K562 (cell line): ENCODE measurements around the gene UNC5C. TPM values are rescaled to one million over a fixed set of nuclear protein-coding genes. Genes with fewer than 3 reads are reported as not detected.

Experiments
- ATAC-seq: fragments of 200-7000 bp; cut with Tn5 transposase; 3 replicates; pipeline ENCODE4 v1.9.1; 2020; ENCODE audit warnings: moderate library complexity
- BruUV-seq: library from RNA; stranded (reverse); fragments of 400-500 nt; replicated peaks from 2 replicates; lab custom pipeline; 2021; lab: Mats Ljungman, UMichigan
- CTCF ChIA-PET: fragments of 300-600 bp; formaldehyde crosslinking; extraction: SDS; loops from one replicate; lab custom pipeline; 2021; ENCODE audit warnings: low intra/inter-chr PET ratio; lab: Yijun Ruan, JAX
- POLR2A ChIA-PET: fragments of 300-600, 350-650 bp; sonication (Branson Sonifier 250); formaldehyde crosslinking; extraction: SDS; loops from one replicate; lab custom pipeline; 2021; ENCODE audit warnings: antibody characterized with exemption, inconsistent platforms; lab: Yijun Ruan, JAX
- DNase-seq, 4 experiments: peaks; one replicate each; pipeline versions ENCODE4 v3.0.0 to v3.0.0-alpha.2; 2011 to 2018; ENCODE audit warnings: low spot score in 3 of 4, mixed read lengths in 3 of 4; ENCODE audit errors: extremely low read depth in 1 of 4
- FAIRE-seq: peaks from 2 replicates; lab custom pipeline; 2011; peaks lifted over from hg19 to GRCh38; lab: Jason Lieb, UNC
- H2AFZ ChIP-seq: 2 replicates; pipeline ENCODE4 v1.6.0; 2011; ENCODE audit warnings: low read depth, low read length, control low read depth, inconsistent platforms
- H3K27ac ChIP-seq: fragments of 200-600 bp; 3 replicates; pipeline ENCODE4 v1.8.0; 2011; ENCODE audit warnings: low read depth, mild to moderate bottlenecking, control low read depth, inconsistent platforms, low read length, moderate library complexity, mixed read lengths; ENCODE audit errors: extremely low read depth
- H3K27me3 ChIP-seq, 2 experiments: fragments of 300-600 bp in 1 of 2; 2 replicates in 1 of 2; 3 replicates in 1 of 2; pipeline versions ENCODE4 v1.6.0 to v1.8.0; 2011; ENCODE audit warnings: inconsistent platforms in 2 of 2, low read length in 2 of 2, mild to moderate bottlenecking in 1 of 2, mixed read lengths in 1 of 2, moderate library complexity in 1 of 2; ENCODE audit not compliant: control insufficient read depth in 2 of 2, insufficient read depth in 2 of 2
- H3K36me3 ChIP-seq: fragments of 300-600 bp; 3 replicates; pipeline ENCODE4 v1.8.0; 2011; ENCODE audit warnings: mild to moderate bottlenecking, low read length, inconsistent platforms; ENCODE audit not compliant: control insufficient read depth, insufficient read depth
- H3K4me1 ChIP-seq, 2 experiments: fragments of 200-600 bp in 1 of 2; replicated peaks in 1 of 2; 2 replicates in 1 of 2; 3 replicates in 1 of 2; pipeline versions ENCODE4 v1.5.1 to v1.8.0; 2011; ENCODE audit warnings: inconsistent platforms in 2 of 2, low read length in 2 of 2, mild to moderate bottlenecking in 1 of 2, mixed read lengths in 1 of 2, moderate library complexity in 1 of 2; ENCODE audit not compliant: control insufficient read depth in 2 of 2, insufficient read depth in 2 of 2
- H3K4me2 ChIP-seq: 2 replicates; pipeline ENCODE4 v1.6.1; 2011; ENCODE audit warnings: low read length, control low read depth, inconsistent platforms, mixed read lengths; ENCODE audit not compliant: insufficient read depth
- H3K4me3 ChIP-seq: fragments of 200-600 bp; sonication (generic), shearing (Covaris generic); 2 replicates; pipeline ENCODE4 v1.5.1; 2016; ENCODE audit warnings: control low read depth, inconsistent platforms
- H3K79me2 ChIP-seq: fragments of 200-600 bp; 3 replicates; pipeline ENCODE4 v1.8.0; 2011; ENCODE audit warnings: low read length, inconsistent platforms; ENCODE audit not compliant: control insufficient read depth, insufficient read depth
- H3K9ac ChIP-seq, 2 experiments: 2 replicates each; pipeline versions ENCODE4 v1.6.0 to v1.6.1; 2011; ENCODE audit warnings: low read depth in 2 of 2, low read length in 2 of 2, control low read depth in 1 of 2, inconsistent platforms in 1 of 2, mild to moderate bottlenecking in 1 of 2, mixed read lengths in 1 of 2; ENCODE audit not compliant: insufficient read depth in 1 of 2
- H3K9me1 ChIP-seq: one replicate; pipeline ENCODE4 v1.6.0; 2011; ENCODE audit warnings: inconsistent platforms, mild to moderate bottlenecking, low read length, moderate library complexity; ENCODE audit not compliant: control insufficient read depth, insufficient read depth
- H3K9me3 ChIP-seq: replicated peaks from 2 replicates; pipeline ENCODE4 v1.5.1; 2011; ENCODE audit warnings: low read depth, low read length, inconsistent platforms; ENCODE audit not compliant: control insufficient read depth, insufficient read depth
- H4K20me1 ChIP-seq: replicated peaks from 2 replicates; pipeline ENCODE4 v1.6.1; 2011; ENCODE audit warnings: low read length, inconsistent platforms, mixed read lengths; ENCODE audit not compliant: control insufficient read depth, insufficient read depth
- ATF3 ChIP-seq, 2 experiments: fragments of 450-650 bp in 1 of 2; sonication (generic) in 1 of 2; formaldehyde crosslinking in 1 of 2; IDR thresholded peaks in 1 of 2; conservative IDR thresholded peaks in 1 of 2; 2 replicates each; pipeline versions ENCODE4 v1.6.1 to v1.8.1; 2016 to 2023; ENCODE audit warnings: mild to moderate bottlenecking in 2 of 2, moderate library complexity in 2 of 2, inconsistent platforms in 1 of 2, missing genetic modification reagents in 1 of 2
- CBX3 ChIP-seq, 2 experiments: IDR thresholded peaks; 1 replicate in 1 of 2; 2 replicates in 1 of 2; pipeline ENCODE4 v1.6.1; 2012; ENCODE audit warnings: inconsistent platforms in 2 of 2, low read length in 2 of 2, borderline replicate concordance in 1 of 2, control low read depth in 1 of 2
- CEBPB ChIP-seq: fragments of 450-650 bp; IDR thresholded peaks from 2 replicates; pipeline ENCODE4 v1.6.1; 2016; ENCODE audit warnings: missing genetic modification characterization, missing compliant biosample characterization
- CEBPG ChIP-seq, 3 experiments: fragments of 200-800 bp in 1 of 3; sonication (Bioruptor generic) in 1 of 3; sonication (generic) in 1 of 3; formaldehyde crosslinking in 1 of 3; IDR thresholded peaks in 2 of 3; conservative IDR thresholded peaks in 1 of 3; 2 replicates each; pipeline versions ENCODE4 v1.6.1 to v1.8.0; 2016 to 2022; ENCODE audit warnings: missing compliant biosample characterization in 2 of 3, missing genetic modification characterization in 2 of 3, mild to moderate bottlenecking in 1 of 3, missing genetic modification reagents in 1 of 3
- DMBX1 ChIP-seq: fragments of 250-450 bp; sonication (Bioruptor Pico); IDR thresholded peaks from 2 replicates; pipeline ENCODE4 v1.8.0; 2022; ENCODE audit warnings: inconsistent platforms, mild to moderate bottlenecking, moderate library complexity, borderline replicate concordance
- FOSL1 ChIP-seq: fragments of 200-800 bp; sonication (Bioruptor generic); conservative IDR thresholded peaks from 2 replicates; pipeline ENCODE4 v1.6.1; 2016; ENCODE audit warnings: missing genetic modification characterization, missing compliant biosample characterization
- NCOA1 ChIP-seq: fragments of 450-650 bp; IDR thresholded peaks from 2 replicates; pipeline ENCODE4 v1.6.1; 2016; ENCODE audit warnings: low read depth
- SMAD4 ChIP-seq: fragments of 250-450 bp; sonication (Bioruptor Pico); conservative IDR thresholded peaks from 2 replicates; pipeline ENCODE4 v1.8.0; 2021; ENCODE audit warnings: inconsistent platforms, mild to moderate bottlenecking, moderate library complexity
- U2AF1 ChIP-seq: fragments of 200-400 bp; formaldehyde crosslinking; optimal IDR thresholded peaks from 2 replicates; pipeline ENCODE3; 2017; ENCODE audit warnings: mild to moderate bottlenecking, low read depth, low read length, moderate library complexity
- ZFP1 ChIP-seq: fragments of 450-650 bp; formaldehyde crosslinking; IDR thresholded peaks from 2 replicates; pipeline ENCODE4 v1.4.0; 2020; ENCODE audit warnings: mild to moderate bottlenecking, mixed read lengths
- ZNF407 ChIP-seq: fragments of 450-650 bp; IDR thresholded peaks from 2 replicates; pipeline ENCODE4 v1.6.1; 2016; ENCODE audit warnings: low read depth
- WGBS: fragments of 100-300 bp; shearing (Covaris generic); methylation state at CpG from one replicate; pipeline ENCODE4 v1.1.6; 2016; ENCODE audit warnings: low coverage, mixed read lengths; ENCODE audit not compliant: insufficient coverage; ENCODE audit errors: missing lambda C conversion rate; 5-methylcytosine and 5-hydroxymethylcytosine counted together
- in situ Hi-C: fragments of 300-500 bp; cut with MboI; formaldehyde crosslinking; loops from 4 replicates; pipeline ENCODE4 v1.15.0; 2018; ENCODE audit warnings: inconsistent platforms, mixed read lengths
- intact Hi-C: fragments of 100-400 bp; cut with micrococcal nuclease; formaldehyde crosslinking; loops from 2 replicates; pipeline ENCODE4 v1.14.2; 2022
- polyA plus RNA-seq, 8 experiments: library from polyadenylated mRNA; depleted of rRNA in 4 of 8; stranded (reverse) in 5 of 8; unstranded in 3 of 8; fragments of >200 nt; fragmentation: Nextera tagmentation in 2 of 8; fragmentation: Illumina TruSeq in 1 of 8; extraction: Ambion mirVana in 2 of 8; extraction: Trizol in 1 of 8; gene quantifications; 2 replicates each; pipeline versions ENCODE4 v1.2.1 to v1.2.3, GENCODE V29; 2011 to 2014; ENCODE audit warnings: inconsistent platforms in 1 of 8, missing spikeins in 1 of 8
- total RNA-seq, 7 experiments: library from RNA; depleted of rRNA in 6 of 7; stranded (reverse); fragments of >200 nt in 6 of 7; fragmentation: Illumina TruSeq in 2 of 7; extraction: Trizol in 2 of 7; gene quantifications; 2 replicates each; pipeline versions ENCODE4 v1.2.1 to v1.2.3, GENCODE V29; 2011 to 2021; ENCODE audit warnings: low replicate concordance in 1 of 7

UNC5C gene
- total and polyA plus RNA-seq, 9 of the 15 experiments (the other 6 are each of a cell fraction or from before 2014, with no cell fraction given) = under 0.01 to 0.10 (median 0.03) TPM; not detected in 1

GRCh38 chr4:95129821-95130311 is 418.9 kb downstream of the UNC5C start (continued):
- TF ChIP-seq ATF3 (IDR thresholded peaks at IDR 0.05) = 0 out of 2 replicates have a peak, but pooled peaks have one; percentile 26
- no peak for TF ChIP-seq ATF3 (CRISPR knock-in tag; conservative IDR thresholded peaks at IDR 0.05)
- TF ChIP-seq CEBPB (tag) = peak; percentile 90
- TF ChIP-seq U2AF1 = no peak
- TF ChIP-seq CEBPG (CRISPR knock-in tag; IDR thresholded peaks at IDR 0.05) = peak; percentile 19; the same call in 1 of the 2 replicates
- peak; percentile 80 to 90 for TF ChIP-seq CEBPG (tag; conservative IDR thresholded peaks at IDR 0.05 in 1 of 2, IDR thresholded peaks at IDR 0.05 in 1 of 2)
- peak; percentile 47; the same call in 1 of the 2 replicates for TF ChIP-seq FOSL1 (tag)
- TF ChIP-seq DMBX1 (CRISPR knock-in tag) = no peak
- TF ChIP-seq CBX3 (IDR thresholded peaks at IDR 0.05; ENCODE audit: borderline replicate concordance in 1 of 2, low read length in 2 of 2) = no peak
- peak; percentile 86 for TF ChIP-seq SMAD4 (CRISPR knock-in tag)
- TF ChIP-seq, all 486 proteins: peak for 8

GRCh38 chr4:95129031-95129430 is 419.7 kb downstream of the UNC5C start:
- Histone ChIP-seq H3K27me3 (no peaks in the 10 kb centered on the region), H4K20me1 (no peaks in the 10 kb centered on the region), H3K4me2 (no peak overlapping the region), H3K79me2 (no peaks in the 10 kb centered on the region), H2AFZ (no peak overlapping the region), H3K4me3 (no peak overlapping the region), H3K9me1 (no peaks in the 10 kb centered on the region), H3K9me3 (no peaks in the 10 kb centered on the region), H3K27ac (no peak overlapping the region), H3K36me3 (no peaks in the 10 kb centered on the region), H3K4me1 (no peaks in the 10 kb centered on the region), H3K9ac (no peak overlapping the region)
- DNase-seq = no peak
- CTCF ChIA-PET = no interaction called here
- in situ Hi-C loops = no loop called here
- no TSS peak for BruUV-seq
- WGBS = 0% methylated on average over 4 of the region's 4 CpGs
- intact Hi-C loops = loop anchor here (5.0 to 10.0 kb wide), 2 partner anchors 384 to 502 kb away; no protein-coding TSS in a partner anchor
- POLR2A ChIA-PET = no interaction called here
- FAIRE-seq = no peak
- ATAC-seq = no peak
- TF ChIP-seq NCOA1 (no peak), ZFP1 (CRISPR knock-in tag) (no peak), ZNF407 (no peak)
